HCT116 (cell line): Measurements from ENCODE around the gene CDH11. TPM values are rescaled to one million over a fixed set of nuclear protein-coding genes. Genes with fewer than 3 reads are reported as not detected.

Experiments
- ATAC-seq: fragments of 200-7000 bp; cut with Tn5 transposase; 2 replicates; pipeline ENCODE4 v1.9.1; 2020; ENCODE audit warnings: mild to moderate bottlenecking, moderate library complexity
- BruUV-seq: library from RNA; stranded (reverse); fragments of 400-500 nt; replicated peaks from 2 replicates; lab custom pipeline; 2021; lab: Mats Ljungman, UMichigan
- CTCF ChIA-PET: fragments of 300-600 bp; sonication (Branson Sonifier 250); formaldehyde crosslinking; loops from one replicate; lab custom pipeline; 2021; ENCODE audit warnings: antibody characterized with exemption; lab: Charles Lee
- POLR2A ChIA-PET: fragments of 300-600, 350-600 bp; sonication (Branson Sonifier 250); formaldehyde crosslinking; loops from one replicate; lab custom pipeline; 2021; ENCODE audit warnings: antibody characterized with exemption; lab: Charles Lee
- RAD21 ChIA-PET, 2 experiments: fragments of 300-600 bp; sonication (Branson Sonifier 250); formaldehyde crosslinking; loops; one replicate each; lab custom pipeline; 2023; ENCODE audit warnings: low total read pairs in 2 of 2; ENCODE audit not compliant: uncharacterized antibody in 2 of 2, unreplicated experiment in 2 of 2, low non-redundant PET in 1 of 2; lab: Charles Lee
- DNase-seq: peaks from one replicate; pipeline ENCODE4 v3.0.0-alpha.2; 2010; ENCODE audit warnings: low read depth, low spot score
- H2AFZ ChIP-seq: fragments of 200-600 bp; shearing (Covaris generic), sonication (generic); 2 replicates; pipeline ENCODE4 v1.6.1; 2017; ENCODE audit warnings: low read depth, mixed run types, mixed read lengths, antibody characterized with exemption, low read length; ENCODE audit not compliant: poor library complexity, severe bottlenecking
- H3K27ac ChIP-seq: 2 replicates; pipeline ENCODE4 v1.5.1; 2012; ENCODE audit warnings: low read depth, low read length
- H3K27me3 ChIP-seq: fragments of 200-600 bp; sonication (generic); 2 replicates; pipeline ENCODE4 v1.6.1; 2016; ENCODE audit warnings: mixed run types, low read length, mixed read lengths; ENCODE audit not compliant: insufficient read depth
- H3K36me3 ChIP-seq, 2 experiments: fragments of 200-500 bp in 1 of 2; fragments of 200-600 bp in 1 of 2; sonication (Bioruptor generic) in 1 of 2; sonication (generic) in 1 of 2; 2 replicates each; pipeline versions ENCODE4 v1.5.1 to v1.6.1; 2014 to 2016; ENCODE audit warnings: low read length in 2 of 2, inconsistent platforms in 1 of 2, mixed read lengths in 1 of 2, mixed run types in 1 of 2; ENCODE audit not compliant: insufficient read depth in 2 of 2, control insufficient read depth in 1 of 2
- H3K4me1 ChIP-seq, 2 experiments: fragments of 200-600 bp in 1 of 2; sonication (generic) in 1 of 2; 2 replicates each; pipeline versions ENCODE4 v1.5.1 to v1.6.1; 2012 to 2017; ENCODE audit warnings: low read length in 2 of 2, inconsistent platforms in 1 of 2, mild to moderate bottlenecking in 1 of 2, mixed read lengths in 1 of 2, mixed run types in 1 of 2, moderate library complexity in 1 of 2; ENCODE audit not compliant: insufficient read depth in 2 of 2, control insufficient read depth in 1 of 2
- H3K4me2 ChIP-seq: fragments of 200-600 bp; sonication (generic); 2 replicates; pipeline ENCODE4 v1.6.1; 2017; ENCODE audit warnings: mixed run types, low read length, mixed read lengths
- H3K4me3 ChIP-seq, 2 experiments: fragments of 200-600 bp in 1 of 2; sonication (generic) in 1 of 2; replicated peaks in 1 of 2; 2 replicates each; pipeline ENCODE4 v1.5.1; 2011 to 2016; ENCODE audit warnings: low read length in 2 of 2, control low read depth in 1 of 2, low read depth in 1 of 2, mild to moderate bottlenecking in 1 of 2, mixed read lengths in 1 of 2, mixed run types in 1 of 2
- H3K79me2 ChIP-seq: fragments of 200-600 bp; sonication (generic); 2 replicates; pipeline ENCODE4 v1.6.1; 2017; ENCODE audit warnings: mild to moderate bottlenecking, mixed run types, low read length, moderate library complexity, mixed read lengths; ENCODE audit not compliant: insufficient read depth
- H3K9ac ChIP-seq: fragments of 200-600 bp; sonication (generic); 2 replicates; pipeline ENCODE4 v1.6.1; 2016; ENCODE audit warnings: low read length, mixed read lengths
- H3K9me2 ChIP-seq: fragments of 200-600 bp; sonication (generic), shearing (Covaris generic); 2 replicates; pipeline ENCODE4 v1.6.1; 2017; ENCODE audit warnings: mixed run types, mild to moderate bottlenecking, moderate library complexity; ENCODE audit not compliant: insufficient read depth
- H3K9me3 ChIP-seq, 2 experiments: fragments of 200-500 bp in 1 of 2; fragments of 200-600 bp in 1 of 2; sonication (Bioruptor generic) in 1 of 2; sonication (generic) in 1 of 2; 2 replicates each; pipeline ENCODE4 v1.6.1; 2014 to 2017; ENCODE audit warnings: low read length in 2 of 2, mixed read lengths in 2 of 2, inconsistent platforms in 1 of 2, low read depth in 1 of 2, mild to moderate bottlenecking in 1 of 2, mixed run types in 1 of 2, moderate library complexity in 1 of 2; ENCODE audit not compliant: control insufficient read depth in 1 of 2, insufficient read depth in 1 of 2
- H4K20me1 ChIP-seq: fragments of 200-600 bp; sonication (generic), shearing (Covaris generic); 2 replicates; pipeline ENCODE4 v1.6.1; 2017; ENCODE audit warnings: mixed run types, mild to moderate bottlenecking, moderate library complexity; ENCODE audit not compliant: insufficient read depth
- ATF3 ChIP-seq: IDR thresholded peaks from 2 replicates; pipeline ENCODE4 v1.6.1; 2012
- CTCF ChIP-seq, 3 experiments: fragments of 200-600 bp in 1 of 3; sonication (generic) in 1 of 3; IDR thresholded peaks in 2 of 3; conservative IDR thresholded peaks in 1 of 3; 2 replicates each; pipeline ENCODE4 v1.5.1; 2012 to 2017; ENCODE audit warnings: low read depth in 2 of 3, low read length in 2 of 3, antibody characterized with exemption in 1 of 3, borderline replicate concordance in 1 of 3, control low read depth in 1 of 3, mild to moderate bottlenecking in 1 of 3, mixed read lengths in 1 of 3, mixed run types in 1 of 3, moderate library complexity in 1 of 3; ENCODE audit not compliant: insufficient read depth in 1 of 3
- ELF1 ChIP-seq: IDR thresholded peaks from 2 replicates; pipeline ENCODE4 v1.6.1; 2012; ENCODE audit warnings: low read depth, borderline replicate concordance
- RAD21 ChIP-seq: IDR thresholded peaks from 2 replicates; pipeline ENCODE4 v1.6.1; 2012; ENCODE audit warnings: low read depth, mild to moderate bottlenecking
- SP1 ChIP-seq: IDR thresholded peaks from 2 replicates; pipeline ENCODE4 v1.6.1; 2012; ENCODE audit warnings: low read depth
- TCF7L2 ChIP-seq: IDR thresholded peaks from 2 replicates; pipeline ENCODE4 v1.7.0; 2011; ENCODE audit warnings: borderline replicate concordance, inconsistent platforms; ENCODE audit not compliant: insufficient read depth, insufficient read length; ENCODE audit errors: extremely low read depth
- YY1 ChIP-seq: IDR thresholded peaks from 2 replicates; pipeline ENCODE4 v1.6.1; 2011; ENCODE audit warnings: low read length, low read depth, moderate library complexity, mild to moderate bottlenecking; ENCODE audit not compliant: insufficient replicate concordance; ENCODE audit errors: extremely low read depth
- ZBTB33 ChIP-seq: IDR thresholded peaks from 2 replicates; pipeline ENCODE4 v1.6.1; 2011; ENCODE audit warnings: mild to moderate bottlenecking, low read length, moderate library complexity; ENCODE audit not compliant: insufficient replicate concordance; ENCODE audit errors: extremely low read depth
- intact Hi-C: fragments of 100-400 bp; cut with micrococcal nuclease; formaldehyde crosslinking; loops from 2 replicates; pipeline ENCODE4 v1.10.0; 2022
- total RNA-seq: library from RNA; stranded (reverse); gene quantifications from one replicate; pipeline ENCODE4 v1.2.1, GENCODE V29; 2021; ENCODE audit not compliant: unreplicated experiment

CDH11 gene
- total RNA-seq, 1 experiment from 2014 or later: 0.52 TPM

GRCh38 chr16:65120831-65121721, 787 bp downstream of the CDH11 start:
- no peaks in the 10 kb centered on the region; a peak in 1 of 4 replicates for H3K9me3 ChIP-seq
- ChIA-PET RAD21 (no interaction called here), POLR2A (no interaction called here)
- H3K4me2 ChIP-seq: no peak overlapping the region
- H2AFZ ChIP-seq: no peak overlapping the region
- DNase-seq: no peak
- intact Hi-C loops: no loop called here
- H3K4me3 ChIP-seq: no peak overlapping the region
- H3K27me3 ChIP-seq: no peaks in the 10 kb centered on the region
- TF ChIP-seq ATF3 (no peak), TCF7L2 (no peak), CTCF (IDR thresholded peaks at IDR 0.05 in 2 of 3, conservative IDR thresholded peaks at IDR 0.05 in 1 of 3; ENCODE audit: borderline replicate concordance in 1 of 3, insufficient read depth in 1 of 3, low read depth in 2 of 3, low read length in 2 of 3) (no peak), YY1 (no peak), SP1 (no peak), ZBTB33 (no peak), ELF1 (no peak), RAD21 (no peak)
- TF ChIP-seq, all 23 proteins: peak for 0
- H3K36me3 ChIP-seq: no peaks in the 10 kb centered on the region
- H3K27ac ChIP-seq: no peak overlapping the region
- H3K9me2 ChIP-seq: no peaks in the 10 kb centered on the region
- no peaks in the 10 kb centered on the region for H4K20me1 ChIP-seq
- H3K79me2 ChIP-seq: no peaks in the 10 kb centered on the region
- BruUV-seq: no TSS peak
- no peak overlapping the region for H3K9ac ChIP-seq
- no peak for ATAC-seq
- CTCF ChIA-PET: no interaction called here
- H3K4me1 ChIP-seq: no peaks in the 10 kb centered on the region
